Muscle of leg (tissue), 16 donors: ENCODE measurements around the gene MROH2A. TPM values are rescaled to one million over a fixed set of nuclear protein-coding genes. Genes with fewer than 3 reads are reported as not detected.
"Not testable (repeated sequence)": the region's sequence is repeated elsewhere in the genome, so short reads cannot be mapped to it uniquely, and the experiment has no call there.

Source experiments
- DNase-seq: peaks from one replicate; pipeline ENCODE4 v3.0.0; 2013
- H3K27ac ChIP-seq: one replicate; pipeline ENCODE4 v1.5.1; 2013; ENCODE audit warnings: mild to moderate bottlenecking, low read length, control low read depth
- H3K27me3 ChIP-seq: one replicate; pipeline ENCODE4 v1.6.1; 2013; ENCODE audit warnings: low read length; ENCODE audit not compliant: control insufficient read depth, insufficient read depth
- H3K36me3 ChIP-seq: one replicate; pipeline ENCODE4 v1.6.1; 2013; ENCODE audit warnings: low read length; ENCODE audit not compliant: control insufficient read depth, insufficient read depth
- H3K4me1 ChIP-seq: one replicate; pipeline ENCODE4 v1.6.1; 2013; ENCODE audit warnings: low read length; ENCODE audit not compliant: control insufficient read depth, insufficient read depth
- H3K4me3 ChIP-seq: one replicate; pipeline ENCODE4 v1.5.1; 2013; ENCODE audit warnings: low read length, control low read depth
- H3K9me3 ChIP-seq: replicated peaks from 2 replicates; pipeline ENCODE4 v1.6.1; 2013; ENCODE audit warnings: low read depth, low read length; ENCODE audit not compliant: control insufficient read depth
- WGBS: methylation state at CpG from one replicate; pipeline ENCODE4 v1.1.5; 2013; ENCODE audit warnings: missing lambda C conversion rate; ENCODE audit not compliant: insufficient coverage; 5-methylcytosine and 5-hydroxymethylcytosine counted together
- long read RNA-seq, 11 donors: transcript quantifications; one replicate each; lab custom pipeline, GENCODE V29; 2026
- polyA plus RNA-seq, 8 donors: library from polyadenylated mRNA; unstranded; fragments of 120-200 nt; gene quantifications; one replicate each; pipeline versions ENCODE4 v1.2.1 to v1.2.3, GENCODE V29; 2013; ENCODE audit warnings: inconsistent platforms in 1 of 8, low replicate concordance in 1 of 8; ENCODE audit not compliant: insufficient read length in 8 of 8, insufficient read depth in 1 of 8
- total RNA-seq: library from RNA; stranded (reverse); fragments of 120-200 nt; gene quantifications from one replicate; pipeline ENCODE4 v1.2.4, GENCODE V29; 2013

The MROH2A gene
- not detected for total RNA-seq
- polyA plus RNA-seq, result not detected
- long read RNA-seq, donor 1, result 0 reads
- long read RNA-seq, donor 2, result 0 reads
- long read RNA-seq, donor 3, result 0 reads
- long read RNA-seq, donor 4, result 0 reads
- long read RNA-seq, donor 5, result 0 reads
- long read RNA-seq, donor 6, result 0 reads
- long read RNA-seq, donor 7, result 0 reads
- long read RNA-seq, donor 8, result 0 reads
- long read RNA-seq, donor 9, result 0 reads
- long read RNA-seq, donor 10, result 0 reads
- long read RNA-seq, donor 11, result 0 reads

- no peaks in the 10 kb centered on the region for H3K27me3 ChIP-seq
- H3K27ac ChIP-seq, result no peak within 1 kb of the TSS
- no peaks in the 10 kb centered on the region for H3K9me3 ChIP-seq
- WGBS, result 80% methylated on average over 1 of the region's 2 CpGs
- H3K4me3 ChIP-seq, result no peak within 1 kb of the TSS
- H3K4me1 ChIP-seq, result no peaks in the 10 kb centered on the region
- H3K36me3 ChIP-seq, result no peaks in the 10 kb centered on the region
- no peak for DNase-seq
These were observed at the start of gene MROH2A for GRCh38 chr2:233778030-233778429. MROH2A (plus strand) TSS chr2:233778330; CDS start chr2:233779359, 1,029 bp downstream.

GRCh38 chr2:233728723-233729301, 49.3 kb upstream of the MROH2A start, which contains the start of gene UGT1A3:
UGT1A3 (plus strand) TSS chr2:233729042; CDS start chr2:233729127, 85 bp downstream.
- 86% methylated on average over 8 of the region's 8 CpGs for WGBS

GRCh38 chr2:233736868-233737653, 41.1 kb upstream of the MROH2A start:
- WGBS, result 85% methylated on average over 10 of the region's 14 CpGs

More at GRCh38 chr2:233728723-233729301, 49.3 kb upstream of the MROH2A start, which contains the start of gene UGT1A3:
- DNase-seq, result no peak
- Histone ChIP-seq H3K36me3 (no peaks in the 10 kb centered on the region), H3K9me3 (no peaks in the 10 kb centered on the region), H3K4me1 (no peaks in the 10 kb centered on the region), H3K27ac (no peak within 1 kb of the TSS), H3K27me3 (no peaks in the 10 kb centered on the region), H3K4me3 (no peak within 1 kb of the TSS)

DNA sequence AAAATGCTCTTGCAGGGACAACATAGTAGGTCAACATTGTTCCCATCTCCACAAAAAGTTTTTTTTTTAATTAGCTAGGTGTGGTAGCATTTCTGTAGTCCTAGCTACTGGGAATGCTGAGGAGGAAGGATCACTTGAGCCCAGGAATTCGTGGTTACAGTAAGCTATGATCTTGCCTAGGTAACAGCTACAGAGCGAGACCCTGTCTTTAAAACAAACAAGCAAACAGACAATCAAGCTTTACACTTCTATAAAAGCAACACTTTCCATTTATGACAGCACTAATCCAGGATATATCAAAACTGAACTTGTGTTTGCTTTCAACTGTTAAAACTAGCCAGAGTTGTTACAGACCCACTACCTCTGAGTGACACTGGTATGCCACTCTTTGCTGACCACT, 37.3 kb upstream of the MROH2A start:
- H3K4me3 ChIP-seq, result no peak overlapping the region
- DNase-seq, result no peak
- no peaks in the 10 kb centered on the region for H3K9me3 ChIP-seq
- no peaks in the 10 kb centered on the region for H3K4me1 ChIP-seq
- no peaks in the 10 kb centered on the region for H3K36me3 ChIP-seq
- no peaks in the 10 kb centered on the region for H3K27me3 ChIP-seq
- WGBS, result 100% methylated on average over 1 of the region's 2 CpGs
- H3K27ac ChIP-seq, result no peak overlapping the region

More at GRCh38 chr2:233736868-233737653, 41.1 kb upstream of the MROH2A start:
- not testable (repeated sequence) for DNase-seq, H3K27me3 ChIP-seq, H3K4me1 ChIP-seq, H3K27ac ChIP-seq, H3K9me3 ChIP-seq, H3K36me3 ChIP-seq, H3K4me3 ChIP-seq

DNA sequence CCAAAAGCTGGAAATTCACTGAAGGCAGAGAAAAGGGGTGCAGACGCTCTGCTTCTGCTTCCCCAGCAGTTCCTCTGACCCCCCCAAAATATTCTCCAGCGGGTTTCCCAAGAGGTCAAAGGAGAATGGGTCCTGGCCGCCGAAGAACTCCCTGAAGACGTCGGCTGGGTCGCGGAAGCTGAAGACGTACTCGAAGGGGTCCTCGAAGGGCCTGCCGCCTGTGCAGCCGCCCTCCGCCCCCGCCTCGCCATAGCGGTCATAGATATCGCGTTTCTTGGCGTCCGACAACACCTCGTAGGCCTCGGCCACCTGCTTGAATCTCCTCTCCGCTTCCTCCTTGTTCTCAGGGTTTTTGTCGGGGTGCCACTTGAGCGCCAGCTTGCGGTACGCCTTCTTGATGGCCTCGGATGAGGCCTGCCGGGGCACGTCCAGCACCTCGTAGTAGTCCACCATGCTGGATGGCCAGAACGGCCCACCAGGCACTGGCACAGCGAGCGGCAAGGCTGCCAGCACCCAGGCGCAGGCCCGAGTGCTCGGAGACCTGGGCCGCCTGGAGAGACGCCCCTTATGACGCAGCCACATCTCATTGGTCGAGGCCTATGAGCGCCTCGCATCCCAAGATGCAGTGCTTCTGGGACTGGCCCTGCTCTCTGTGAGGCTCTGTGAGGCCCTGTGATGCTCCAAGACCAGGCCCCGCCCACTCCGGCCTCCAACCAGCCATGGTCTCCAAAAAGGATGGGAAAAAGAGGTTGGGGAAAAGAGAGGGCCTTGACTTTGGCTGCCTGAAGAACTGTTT, 34.5 kb upstream of the MROH2A start:
- no peaks in the 10 kb centered on the region for H3K27me3 ChIP-seq
- H3K36me3 ChIP-seq, result no peaks in the 10 kb centered on the region
- H3K4me3 ChIP-seq, result no peak overlapping the region
- 93% methylated on average over 38 of the region's 46 CpGs for WGBS
- no peaks in the 10 kb centered on the region for H3K4me1 ChIP-seq
- H3K27ac ChIP-seq, result no peak overlapping the region
- H3K9me3 ChIP-seq, result no peaks in the 10 kb centered on the region
- no peak for DNase-seq

DNA sequence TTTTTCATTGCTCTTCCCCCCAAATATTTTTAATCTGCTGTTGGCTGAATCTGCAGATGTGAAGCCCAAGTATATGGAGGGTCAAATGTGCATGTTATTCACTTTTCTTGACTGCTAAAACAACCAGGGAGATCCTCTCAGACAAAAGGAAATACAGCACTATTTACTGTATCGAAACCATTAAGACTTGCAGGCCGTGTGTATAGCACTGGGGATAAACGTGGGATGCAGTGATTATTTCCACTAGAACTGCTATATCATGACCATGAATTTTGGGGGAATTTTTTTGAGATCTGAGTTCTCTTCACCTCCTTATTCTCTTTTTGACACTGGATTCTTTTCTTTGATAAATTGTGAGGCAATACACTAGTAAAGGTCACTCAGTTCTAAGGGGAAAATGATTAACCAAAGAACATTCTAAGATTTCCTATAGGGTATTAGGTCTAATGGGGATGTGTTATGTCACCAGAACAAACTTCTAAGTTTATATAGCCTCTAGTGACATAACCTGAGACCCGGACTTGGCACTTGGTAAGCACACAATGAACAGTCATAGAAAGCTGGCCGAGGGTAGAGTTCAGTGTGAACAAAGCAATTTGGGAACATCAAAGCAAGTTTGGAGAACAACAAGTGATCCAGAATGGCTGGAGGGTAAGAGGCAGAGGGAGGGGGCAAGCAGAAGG, 32.9 kb upstream of the MROH2A start:
- no peak for DNase-seq
- H3K27ac ChIP-seq, result no peak overlapping the region
- H3K4me3 ChIP-seq, result no peak overlapping the region
- no peaks in the 10 kb centered on the region for H3K9me3 ChIP-seq
- H3K27me3 ChIP-seq, result no peaks in the 10 kb centered on the region
- 52% methylated on average over 2 of the region's 5 CpGs for WGBS
- H3K36me3 ChIP-seq, result no peaks in the 10 kb centered on the region
- no peaks in the 10 kb centered on the region for H3K4me1 ChIP-seq

DNA sequence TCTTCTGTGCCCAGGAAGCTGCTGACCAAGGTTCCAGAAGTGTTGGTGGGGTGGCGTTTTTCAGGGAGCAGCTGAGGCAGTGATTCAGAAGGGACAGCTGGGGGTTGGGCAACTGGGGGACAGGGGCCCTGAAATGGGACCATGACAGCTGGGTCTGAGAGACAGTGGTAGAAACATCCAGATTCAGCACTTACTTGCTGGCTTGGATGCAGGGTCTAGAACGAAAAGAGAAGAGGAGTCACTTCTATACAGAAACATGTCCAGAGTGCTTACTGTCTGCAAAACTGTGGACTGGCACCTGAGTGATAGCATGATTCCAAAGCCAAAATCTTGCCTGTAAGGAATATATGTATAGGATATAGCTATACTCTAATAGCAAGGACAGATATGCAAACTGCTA, 32.3 kb upstream of the MROH2A start:
- H3K27me3 ChIP-seq, H3K4me1 ChIP-seq, H3K36me3 ChIP-seq, H3K9me3 ChIP-seq, H3K4me3 ChIP-seq, H3K27ac ChIP-seq, DNase-seq: not testable (repeated sequence)
- WGBS, result 50% methylated on average over 1 of the region's 2 CpGs

DNA sequence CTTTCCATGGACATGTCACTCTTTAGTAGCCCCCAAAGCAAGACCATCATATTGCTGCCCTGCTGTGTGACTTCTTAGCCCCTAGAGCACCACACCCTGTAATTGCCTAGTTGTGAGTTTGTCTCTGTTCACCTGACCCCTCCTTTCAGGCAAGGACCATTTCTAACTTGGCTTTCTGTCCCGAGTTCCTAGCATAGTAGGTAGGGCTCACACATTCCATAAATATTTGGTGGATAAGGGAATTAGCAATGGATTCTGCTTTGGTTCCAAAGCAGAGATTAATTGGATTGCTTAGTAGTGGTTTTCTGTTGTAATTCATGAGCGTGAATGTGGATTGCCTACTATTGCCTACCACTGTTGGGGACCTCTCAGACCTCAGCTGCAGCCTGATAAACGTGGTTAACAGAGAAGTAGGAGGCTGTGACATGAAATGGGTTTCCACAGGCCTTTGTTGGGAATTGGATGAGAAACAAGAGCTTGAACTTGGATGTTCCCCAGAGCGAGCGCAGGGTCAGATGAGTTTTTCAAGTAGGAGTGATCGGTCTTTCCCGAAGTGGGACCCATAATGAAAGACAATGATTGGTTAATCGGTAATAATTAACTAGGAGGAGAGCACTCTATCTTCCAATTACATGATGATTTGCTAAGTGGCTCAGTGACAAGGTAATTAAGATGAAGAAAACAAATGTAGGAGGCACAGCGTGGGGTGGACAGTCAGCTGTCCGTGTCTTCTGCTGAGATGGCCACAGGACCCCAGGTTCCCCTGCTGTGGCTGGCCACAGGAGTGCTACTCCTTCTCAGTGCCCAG, 31.5 kb upstream of the MROH2A start:
- Histone ChIP-seq H3K27me3 (no peaks in the 10 kb centered on the region), H3K9me3 (no peaks in the 10 kb centered on the region), H3K27ac (no peak overlapping the region), H3K4me3 (no peak overlapping the region), H3K36me3 (no peaks in the 10 kb centered on the region), H3K4me1 (no peaks in the 10 kb centered on the region)
- 82% methylated on average over 9 of the region's 10 CpGs for WGBS
- no peak for DNase-seq

DNA sequence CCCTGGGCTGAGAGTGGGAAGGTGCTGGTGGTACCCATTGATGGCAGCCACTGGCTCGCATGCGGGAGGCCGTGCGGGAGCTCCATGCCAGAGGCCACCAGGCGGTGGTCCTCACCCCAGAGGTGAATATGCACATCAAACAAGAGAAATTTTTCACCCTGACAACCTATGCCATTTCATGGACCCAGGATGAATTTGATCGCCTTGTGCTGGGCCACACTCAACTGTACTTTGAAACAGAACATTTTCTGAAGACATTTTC, 30.9 kb upstream of the MROH2A start:
- no peak for DNase-seq
- no peaks in the 10 kb centered on the region for H3K27me3 ChIP-seq
- no peaks in the 10 kb centered on the region for H3K36me3 ChIP-seq
- 100% methylated on average over 1 of the region's 6 CpGs for WGBS
- no peak overlapping the region for H3K4me3 ChIP-seq
- H3K9me3 ChIP-seq, result no peaks in the 10 kb centered on the region
- no peaks in the 10 kb centered on the region for H3K4me1 ChIP-seq
- no peak overlapping the region for H3K27ac ChIP-seq
